T follicular helper cell (primary cell): Measurements from ENCODE around the gene CACNA1B.

ENCODE experiments used
- DNase-seq: peaks from one replicate; pipeline ENCODE4 v3.0.0-alpha.2; 2020; ENCODE audit warnings: low read depth

CACNA1B gene

DNA sequence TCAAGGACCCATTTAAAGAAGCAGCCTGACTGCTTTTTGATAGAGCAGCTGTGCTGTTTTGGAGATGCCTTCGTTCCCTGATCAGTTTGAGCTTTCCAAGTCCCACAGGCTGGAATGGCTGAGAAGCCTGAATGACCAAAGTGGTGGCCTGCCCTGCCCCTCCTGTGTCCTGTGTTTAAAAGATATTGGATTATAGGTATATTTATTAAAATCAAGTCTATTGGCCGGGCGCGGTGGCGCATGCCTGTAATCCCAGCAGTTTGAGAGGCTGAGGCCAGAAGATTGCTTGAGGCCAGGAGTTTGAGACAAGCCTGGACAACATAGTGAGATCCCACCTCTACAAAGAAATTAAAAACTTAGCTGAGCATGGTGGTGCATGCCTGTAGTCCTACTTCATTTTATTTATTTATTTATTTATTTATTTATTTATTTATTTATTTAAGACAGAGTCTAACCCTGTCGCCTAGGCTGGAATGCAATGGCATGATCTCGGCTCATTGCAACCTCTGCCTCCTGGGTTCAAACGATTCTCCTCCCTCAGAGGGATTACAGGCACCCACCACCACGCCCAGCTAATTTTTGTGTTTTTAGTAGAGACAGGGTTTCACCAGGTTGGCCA lies 87.7 kb downstream of the CACNA1B start:
- no peak for DNase-seq

- DNase-seq: no peak
Observed at GRCh38 chr9:137967280-137967953, 89.8 kb downstream of the CACNA1B start.

GRCh38 chr9:137968235-137968634 lies 90.7 kb downstream of the CACNA1B start:
- DNase-seq: no peak

- DNase-seq: no peak
Observed at GRCh38 chr9:137969008-137969407, 91.4 kb downstream of the CACNA1B start.

DNA sequence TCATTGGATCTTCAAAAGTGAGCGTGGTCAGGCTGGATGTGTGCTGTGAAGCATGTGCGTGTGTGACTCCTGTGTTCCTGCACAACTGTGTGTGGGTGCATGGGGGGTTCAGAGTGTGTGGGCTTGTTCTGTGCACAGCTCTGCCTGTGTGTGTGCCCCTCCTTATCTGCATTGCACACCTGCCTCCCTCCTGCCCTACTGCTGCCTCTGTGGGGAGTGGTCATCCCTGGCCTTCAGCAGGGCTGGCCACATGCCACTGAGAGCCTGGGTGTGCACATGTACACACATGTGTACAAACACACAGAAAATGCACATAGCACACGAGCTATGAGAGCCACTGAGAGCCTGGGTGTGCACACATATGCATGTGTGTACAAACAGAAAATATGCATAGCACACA lies 92.1 kb downstream of the CACNA1B start:
- no peak for DNase-seq

DNA sequence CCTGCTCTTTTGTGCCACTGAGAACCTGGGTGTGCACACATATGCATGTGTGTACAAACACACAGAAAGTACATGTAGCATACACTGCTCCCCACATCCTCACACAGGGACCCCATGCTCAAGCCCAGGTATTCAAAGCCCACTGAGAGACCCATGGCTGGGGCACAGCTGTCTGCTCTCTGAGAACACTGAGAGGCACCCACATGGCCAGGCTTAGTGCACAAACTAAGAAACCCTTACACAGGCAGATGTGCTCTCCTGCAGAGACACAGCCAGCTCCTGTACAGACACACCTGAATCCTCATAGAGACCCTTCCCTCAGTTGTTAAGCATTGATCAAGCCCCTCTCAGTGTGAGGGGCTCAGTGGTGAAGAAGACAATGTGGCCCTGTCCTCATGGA lies 92.5 kb downstream of the CACNA1B start:
- DNase-seq: no peak

- DNase-seq: no peak
Observed at GRCh38 chr9:137970686-137971476, 93.3 kb downstream of the CACNA1B start.

- DNase-seq: no peak
Observed at GRCh38 chr9:137971477-137972138, 94.0 kb downstream of the CACNA1B start.

DNA sequence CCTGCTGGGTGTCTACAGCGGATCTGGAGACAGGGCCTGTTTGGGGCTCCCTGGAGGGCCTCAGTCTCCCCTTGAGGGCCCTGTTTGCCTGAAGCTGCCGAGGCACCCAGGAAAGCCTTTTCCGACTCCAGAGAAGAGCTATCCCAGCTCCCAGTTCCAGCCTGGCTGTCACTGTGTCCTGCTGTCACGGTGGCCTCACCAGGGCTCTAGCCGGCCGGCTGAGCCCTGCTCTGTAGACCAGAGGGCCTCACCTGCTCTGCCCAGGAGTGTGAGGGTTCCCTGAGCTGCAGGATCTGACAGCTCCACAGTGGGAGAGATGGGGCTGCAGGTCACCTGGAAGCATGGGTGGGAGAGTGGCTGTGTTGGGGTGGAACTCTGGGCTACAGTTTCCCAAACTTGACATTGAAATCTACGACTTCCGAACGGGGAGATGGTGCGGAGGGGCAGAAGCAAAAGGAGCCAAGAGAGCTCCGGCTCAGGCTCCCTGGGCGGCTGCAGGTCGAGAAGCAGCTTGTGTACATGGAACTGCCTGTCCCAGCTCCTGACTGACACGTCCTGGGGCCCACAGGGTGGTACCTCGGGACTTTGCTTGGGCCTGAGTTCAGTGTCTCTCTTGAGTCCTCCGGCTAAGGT lies 94.9 kb downstream of the CACNA1B start:
- no peak for DNase-seq

DNA sequence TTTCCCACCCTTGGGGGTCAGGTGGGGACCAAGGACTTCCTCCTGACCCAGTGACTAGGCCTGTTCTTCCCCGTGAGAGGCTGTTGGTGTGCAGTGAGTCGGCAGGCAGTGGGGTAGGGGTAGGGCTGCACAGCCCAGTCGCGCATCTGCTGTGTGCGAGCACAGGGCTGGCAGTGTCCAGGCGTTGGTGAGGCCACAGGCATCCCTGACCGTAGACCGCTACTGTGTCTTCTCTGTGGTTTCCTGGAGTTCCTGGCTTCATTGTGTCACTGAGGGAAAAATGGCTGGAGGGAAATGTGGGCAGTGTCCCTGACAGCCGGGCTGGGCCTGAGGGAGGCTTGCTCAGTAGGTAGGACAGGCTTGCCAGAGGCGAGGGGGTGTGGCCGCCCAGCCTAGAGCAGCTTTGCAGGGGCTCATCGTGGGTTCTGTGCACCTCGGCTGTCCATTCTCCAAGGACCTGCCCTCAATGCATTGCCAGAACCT lies 95.4 kb downstream of the CACNA1B start:
- no peak for DNase-seq

DNA sequence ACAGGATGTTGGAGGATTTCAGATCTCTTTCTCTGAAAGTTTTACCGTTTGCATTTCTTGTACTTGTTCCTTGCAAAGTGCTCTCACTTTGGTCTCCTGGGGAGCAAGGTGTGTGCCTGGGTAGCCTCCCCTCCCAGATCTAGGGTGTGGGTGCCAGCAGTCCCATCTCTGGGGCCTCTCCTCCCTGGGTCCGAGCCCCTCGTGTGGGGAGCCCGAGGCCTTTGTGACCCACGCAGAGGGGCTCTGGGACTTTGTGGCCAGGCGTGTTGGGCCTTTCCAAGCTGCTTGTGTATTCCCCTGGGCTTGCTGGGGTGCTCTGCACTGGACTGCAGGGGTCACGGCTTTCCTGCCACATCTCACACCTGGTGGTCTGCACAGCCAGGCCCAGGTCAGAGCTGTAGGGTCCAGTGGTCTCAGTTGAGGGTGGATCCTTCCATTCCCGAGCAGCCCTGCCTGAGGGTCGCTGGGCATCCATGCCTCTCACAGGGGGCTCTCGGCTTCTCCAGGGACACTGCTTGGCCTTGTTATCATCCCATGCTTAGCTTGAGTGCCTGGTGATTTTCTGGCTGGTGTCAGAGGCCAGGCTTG lies 96.3 kb downstream of the CACNA1B start:
- DNase-seq: no peak

GRCh38 chr9:137974746-137975526 lies 97.4 kb downstream of the CACNA1B start:
- DNase-seq: no peak

DNA sequence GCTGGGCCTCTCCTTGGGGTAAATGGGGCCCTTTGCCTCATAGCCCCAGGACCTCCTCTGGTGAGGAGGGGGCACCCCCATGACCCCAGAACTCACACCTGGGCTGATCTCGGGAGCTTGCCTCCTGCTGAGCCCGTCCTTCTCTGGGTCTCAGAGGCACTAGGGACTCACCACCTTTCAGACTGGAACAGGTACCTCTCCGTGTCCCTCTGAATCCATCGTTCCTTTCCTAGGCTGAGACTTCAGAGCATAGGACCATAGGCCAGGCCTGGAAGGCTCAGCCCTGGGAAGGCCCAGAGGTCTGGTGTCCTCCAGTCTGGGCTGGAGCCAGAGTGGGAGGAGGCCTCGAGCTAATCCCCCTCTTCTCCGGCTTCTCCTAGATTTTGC lies 97.9 kb downstream of the CACNA1B start:
- no peak for DNase-seq

DNA sequence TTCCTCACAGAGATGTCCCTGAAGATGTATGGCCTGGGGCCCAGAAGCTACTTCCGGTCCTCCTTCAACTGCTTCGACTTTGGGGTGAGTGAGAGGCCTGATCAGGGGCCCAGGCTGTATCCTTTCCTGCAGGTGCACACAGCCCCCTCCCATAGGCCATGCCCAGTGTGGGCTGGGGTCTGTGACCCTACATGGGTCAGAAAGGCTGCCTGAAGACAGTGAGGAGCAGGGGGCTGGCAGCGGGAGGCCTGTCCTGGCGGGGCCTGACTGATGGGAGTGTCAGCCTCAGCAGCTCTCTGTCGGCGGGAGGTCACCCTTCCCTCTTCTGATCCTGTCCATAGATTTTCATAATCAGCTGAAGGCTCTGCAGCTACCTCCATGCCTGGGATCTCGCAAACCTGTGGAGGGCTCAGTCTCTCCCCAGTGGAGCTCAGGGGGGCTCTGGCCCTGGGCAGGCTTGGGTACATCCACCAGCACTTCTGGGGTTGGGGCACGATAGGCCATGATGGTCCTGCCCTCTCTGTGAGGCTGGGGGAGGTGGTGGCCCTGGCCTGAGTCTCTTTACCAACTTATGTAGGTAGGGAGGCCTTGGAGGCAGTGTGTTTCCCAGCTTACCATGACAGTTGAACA lies 98.5 kb downstream of the CACNA1B start:
- DNase-seq: no peak

GRCh38 chr9:137977571-137978261 lies 100.1 kb downstream of the CACNA1B start:
- DNase-seq: no peak

DNA sequence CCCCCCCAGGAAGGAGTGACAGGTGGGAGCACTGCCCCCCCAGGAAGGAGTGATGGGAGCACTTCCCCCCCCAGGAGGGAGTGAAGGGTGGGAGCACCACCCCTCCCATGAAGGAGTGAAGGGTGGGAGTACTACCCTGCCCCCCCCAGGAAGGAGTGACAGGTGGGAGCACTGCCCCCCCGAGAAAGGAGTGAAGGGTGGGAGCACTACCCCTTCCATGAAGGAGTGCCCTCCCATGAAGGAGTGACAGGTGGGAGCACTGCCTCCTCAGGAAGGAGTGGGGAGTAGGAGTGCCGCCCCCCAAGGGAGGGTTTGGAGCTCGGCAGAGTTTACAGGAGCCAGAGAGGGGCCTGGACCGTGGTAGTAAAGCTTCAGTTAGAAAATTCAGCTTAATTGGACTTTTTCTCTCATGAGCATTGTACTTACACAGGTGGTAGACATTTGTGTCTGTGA lies 100.7 kb downstream of the CACNA1B start:
- DNase-seq: no peak

DNA sequence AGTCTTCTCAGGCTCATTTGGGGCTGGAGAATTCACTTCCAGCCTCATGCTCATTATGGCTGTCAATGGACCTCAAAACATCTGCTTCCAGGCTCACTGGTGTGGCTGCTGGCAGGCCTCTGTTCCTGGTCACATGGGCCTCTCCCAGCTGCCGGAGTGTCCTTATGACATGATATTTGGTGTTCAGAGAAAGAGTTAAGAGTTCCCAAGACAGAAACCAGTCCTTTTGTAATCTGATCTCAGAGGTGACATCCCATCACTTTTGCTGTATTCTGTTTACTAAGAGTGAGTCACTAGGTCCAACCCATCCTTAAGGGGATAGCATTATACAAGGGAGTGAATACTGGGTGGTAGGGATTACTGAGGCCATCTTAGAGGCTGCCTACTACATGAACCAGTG lies 104.6 kb downstream of the CACNA1B start:
- no peak for DNase-seq

GRCh38 chr9:137984005-137984404 lies 106.4 kb downstream of the CACNA1B start:
- no peak for DNase-seq

- no peak for DNase-seq
Observed at GRCh38 chr9:137984520-137985257, 107.1 kb downstream of the CACNA1B start.
